Lower lobe of right lung (tissue), 2 donors: ENCODE measurements around the gene CCER1. TPM values are rescaled to one million over a fixed set of nuclear protein-coding genes. Genes with fewer than 3 reads are reported as not detected.
"Not testable (repeated sequence)": the region's sequence is repeated elsewhere in the genome, so short reads cannot be mapped to it uniquely, and the experiment has no call there.

ENCODE experiments used
- ATAC-seq, 2 donors: fragments of 200-7000 bp; cut with Tn5 transposase; one replicate each; pipeline ENCODE4 v1.9.1; 2020 to 2022; ENCODE audit warnings: mild to moderate bottlenecking in 2 of 2, moderate library complexity in 2 of 2
- DNase-seq: peaks from one replicate; pipeline ENCODE4 v3.0.0-alpha.2; 2020
- H3K27ac ChIP-seq: fragments of 200-600 bp; one replicate; pipeline ENCODE4 v1.8.0; 2022
- H3K27me3 ChIP-seq: fragments of 200-600 bp; one replicate; pipeline ENCODE4 v1.8.0; 2022; ENCODE audit warnings: low read depth
- H3K36me3 ChIP-seq: fragments of 200-600 bp; one replicate; pipeline ENCODE4 v1.8.0; 2022; ENCODE audit warnings: mild to moderate bottlenecking
- H3K4me1 ChIP-seq: fragments of 200-600 bp; one replicate; pipeline ENCODE4 v1.8.0; 2022
- H3K4me3 ChIP-seq: fragments of 200-600 bp; one replicate; pipeline ENCODE4 v1.8.0; 2022; ENCODE audit warnings: mild to moderate bottlenecking
- H3K9me3 ChIP-seq: fragments of 200-600 bp; one replicate; pipeline ENCODE4 v1.8.0; 2022
- intact Hi-C: fragments of 100-400 bp; cut with DNase I; formaldehyde crosslinking; loops from one replicate; pipeline ENCODE4 v1.11.0; 2022
- total RNA-seq: library from RNA; stranded (reverse); fragmentation: NEBNext Ultra II Directional; extraction: Animal tissue kit (Norgen Biotek cat#: 25700); gene quantifications from one replicate; pipeline ENCODE4 v1.2.1, GENCODE V29; 2021
- TF ChIP-seq, protein P1 (sequence below): fragments of 200-600 bp; IDR thresholded peaks from one replicate; pipeline ENCODE4 v1.8.0; 2022; ENCODE audit warnings: antibody characterized with exemption, mild to moderate bottlenecking
- donor health status: DM: no; HTN: yes; CAD: no; lungs with severe emphysema.

CCER1 gene
- total RNA-seq, 1 donor from 2014 or later, result not detected

GRCh38 chr12:90991952-90992465, 37.0 kb upstream of the CCER1 start:
- Histone ChIP-seq H3K36me3 (no peaks in the 10 kb centered on the region), H3K4me3 (no peak overlapping the region), H3K27ac (no peak overlapping the region), H3K9me3 (no peaks in the 10 kb centered on the region), H3K27me3 (no peaks in the 10 kb centered on the region), H3K4me1 (no peaks in the 10 kb centered on the region)
- intact Hi-C loops, result no loop called here
- DNase-seq, result no peak
- TF ChIP-seq, protein P1, sequence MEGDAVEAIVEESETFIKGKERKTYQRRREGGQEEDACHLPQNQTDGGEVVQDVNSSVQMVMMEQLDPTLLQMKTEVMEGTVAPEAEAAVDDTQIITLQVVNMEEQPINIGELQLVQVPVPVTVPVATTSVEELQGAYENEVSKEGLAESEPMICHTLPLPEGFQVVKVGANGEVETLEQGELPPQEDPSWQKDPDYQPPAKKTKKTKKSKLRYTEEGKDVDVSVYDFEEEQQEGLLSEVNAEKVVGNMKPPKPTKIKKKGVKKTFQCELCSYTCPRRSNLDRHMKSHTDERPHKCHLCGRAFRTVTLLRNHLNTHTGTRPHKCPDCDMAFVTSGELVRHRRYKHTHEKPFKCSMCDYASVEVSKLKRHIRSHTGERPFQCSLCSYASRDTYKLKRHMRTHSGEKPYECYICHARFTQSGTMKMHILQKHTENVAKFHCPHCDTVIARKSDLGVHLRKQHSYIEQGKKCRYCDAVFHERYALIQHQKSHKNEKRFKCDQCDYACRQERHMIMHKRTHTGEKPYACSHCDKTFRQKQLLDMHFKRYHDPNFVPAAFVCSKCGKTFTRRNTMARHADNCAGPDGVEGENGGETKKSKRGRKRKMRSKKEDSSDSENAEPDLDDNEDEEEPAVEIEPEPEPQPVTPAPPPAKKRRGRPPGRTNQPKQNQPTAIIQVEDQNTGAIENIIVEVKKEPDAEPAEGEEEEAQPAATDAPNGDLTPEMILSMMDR, result no peak
- ATAC-seq, result no peak

DNA sequence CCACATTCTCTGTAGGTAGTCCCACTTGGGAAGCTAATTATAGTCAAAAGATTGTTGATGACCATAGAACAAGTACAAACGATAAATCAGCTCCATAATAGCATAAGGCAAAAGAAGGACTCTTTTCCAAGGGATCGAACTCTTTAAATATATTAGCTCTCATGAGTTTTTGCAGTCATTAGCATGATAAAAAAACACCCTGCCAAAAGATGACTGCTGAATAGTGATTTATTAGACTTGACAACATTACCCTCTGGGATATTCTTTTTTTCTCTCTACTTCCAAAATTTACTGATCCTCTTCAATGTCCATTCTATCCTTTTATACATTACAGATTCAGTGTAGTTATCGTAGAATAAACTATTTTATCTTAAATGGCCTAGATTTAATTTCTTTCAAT, 35.6 kb upstream of the CCER1 start:
- ATAC-seq (no peak), DNase-seq (no peak)
- TF ChIP-seq, protein P1, result no peak
- H3K4me1 ChIP-seq, result no peaks in the 10 kb centered on the region
- no peaks in the 10 kb centered on the region for H3K9me3 ChIP-seq
- no peak overlapping the region for H3K4me3 ChIP-seq
- H3K27ac ChIP-seq, result no peak overlapping the region
- intact Hi-C loops, result no loop called here
- no peaks in the 10 kb centered on the region for H3K27me3 ChIP-seq
- no peaks in the 10 kb centered on the region for H3K36me3 ChIP-seq

DNA sequence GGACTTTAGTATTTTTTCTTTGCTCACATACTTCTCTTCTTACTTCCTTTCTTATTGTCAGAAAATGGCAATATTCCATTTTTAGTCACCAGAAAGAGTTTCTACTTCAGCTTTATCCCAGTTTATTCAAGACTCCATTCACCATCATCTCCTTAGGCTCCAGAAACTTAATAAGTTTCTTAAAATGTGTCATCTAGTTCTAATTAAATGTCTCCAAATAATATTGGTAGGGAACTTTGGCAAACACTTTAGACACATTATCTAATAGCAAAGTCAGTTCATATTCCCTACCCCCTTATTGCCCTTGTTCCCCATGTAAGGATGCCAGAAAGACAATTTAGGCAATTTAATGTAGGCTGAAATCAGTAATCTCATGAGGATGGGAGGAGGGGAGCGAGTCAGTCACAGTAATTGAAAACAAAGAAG, 34.7 kb upstream of the CCER1 start:
- no peak for ATAC-seq
- Histone ChIP-seq H3K4me1 (no peaks in the 10 kb centered on the region), H3K27me3 (no peaks in the 10 kb centered on the region), H3K9me3 (no peaks in the 10 kb centered on the region), H3K36me3 (no peaks in the 10 kb centered on the region), H3K4me3 (no peak overlapping the region), H3K27ac (no peak overlapping the region)
- intact Hi-C loops, result no loop called here
- DNase-seq, result no peak
- TF ChIP-seq, protein P1, result no peak

GRCh38 chr12:90987520-90987919, 32.5 kb upstream of the CCER1 start:
- intact Hi-C loops, result no loop called here

DNA sequence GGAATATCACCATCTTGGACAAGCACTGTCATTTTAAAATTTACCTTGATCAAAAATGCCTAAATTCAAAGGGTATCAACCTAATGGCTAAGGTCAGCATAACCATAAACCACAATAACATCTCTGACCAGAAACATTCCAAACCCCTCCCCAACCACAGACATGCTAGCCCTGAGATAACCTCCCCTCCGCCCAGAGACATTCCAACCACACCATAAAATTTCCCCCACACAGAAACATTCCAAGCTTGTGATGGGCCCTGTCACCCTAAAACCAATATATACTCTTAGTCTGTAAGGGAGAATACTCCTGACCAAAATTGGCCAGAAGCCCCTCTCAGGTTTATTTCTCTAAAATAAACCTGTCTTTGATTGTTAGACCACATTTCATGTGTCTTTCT, 32.1 kb upstream of the CCER1 start:
- intact Hi-C loops, result no loop called here

More at GRCh38 chr12:90987520-90987919, 32.5 kb upstream of the CCER1 start:
- Histone ChIP-seq H3K27me3 (no peaks in the 10 kb centered on the region), H3K4me3 (no peak overlapping the region), H3K36me3 (no peaks in the 10 kb centered on the region), H3K4me1 (no peaks in the 10 kb centered on the region), H3K27ac (no peak overlapping the region), H3K9me3 (no peaks in the 10 kb centered on the region)
- ATAC-seq, result no peak
- TF ChIP-seq, protein P1, result no peak
- DNase-seq, result no peak

DNA sequence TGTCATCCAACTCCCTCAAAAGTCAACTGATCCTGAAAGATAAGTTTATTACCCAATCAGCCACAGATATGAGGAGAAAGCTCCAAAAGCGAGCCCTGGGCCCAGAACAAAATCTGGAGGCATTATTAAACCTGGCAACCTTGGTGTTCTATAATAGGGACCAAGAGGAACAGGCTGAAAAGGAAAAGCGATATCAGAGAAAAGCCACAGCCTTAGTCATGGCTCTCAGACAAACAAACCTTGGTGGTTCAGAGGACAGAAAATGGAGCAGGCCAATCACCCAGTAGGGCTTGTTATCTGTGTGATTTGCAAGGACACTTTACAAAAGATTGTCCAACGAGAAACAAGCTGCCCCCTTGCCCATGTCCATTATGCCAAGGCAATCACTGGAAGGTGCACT, 30.4 kb upstream of the CCER1 start:
- H3K4me3 ChIP-seq, H3K36me3 ChIP-seq, H3K27ac ChIP-seq, intact Hi-C loops, H3K27me3 ChIP-seq, H3K9me3 ChIP-seq, DNase-seq, ATAC-seq, H3K4me1 ChIP-seq: not testable (repeated sequence)

More for the DNA sequence above, 32.1 kb upstream of the CCER1 start:
- H3K9me3 ChIP-seq, result no peaks in the 10 kb centered on the region
- ATAC-seq, result no peak
- no peaks in the 10 kb centered on the region for H3K4me1 ChIP-seq
- no peak overlapping the region for H3K27ac ChIP-seq
- H3K4me3 ChIP-seq, result no peak overlapping the region
- H3K36me3 ChIP-seq, result no peaks in the 10 kb centered on the region
- no peaks in the 10 kb centered on the region for H3K27me3 ChIP-seq
- no peak for DNase-seq
- TF ChIP-seq, protein P1, result no peak
